Measurements from ENCODE around the gene ATAD3B.
"Not testable (repeated sequence)": the region's sequence is repeated elsewhere in the genome, so short reads cannot be mapped to it uniquely, and the experiment has no call there.

DNA sequence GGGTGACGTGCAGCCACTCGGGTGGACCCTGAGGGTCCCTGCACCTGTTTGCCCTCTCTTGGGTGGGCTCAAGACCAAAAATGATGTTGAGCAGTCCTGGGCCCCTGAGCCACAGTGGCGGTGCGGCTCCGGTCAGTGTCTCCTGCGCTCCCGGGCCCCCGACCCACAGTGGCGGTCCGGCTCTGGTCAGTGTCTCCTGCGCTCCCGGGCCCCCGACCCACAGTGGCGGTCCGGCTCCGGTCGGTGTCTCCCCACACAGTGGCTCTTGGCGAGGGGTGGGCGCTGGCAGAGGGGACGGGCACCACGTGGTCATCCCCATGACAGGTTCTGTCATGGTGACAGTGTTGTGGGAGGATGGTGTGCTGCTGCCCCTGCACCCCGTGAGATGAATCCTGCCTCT lies 22.7 kb downstream of the ATAD3B start:
- TF ChIP-seq CTCF (IDR thresholded peaks at IDR 0.05; ENCODE audit: low read depth, low read length); POLR2A (IDR thresholded peaks at IDR 0.05; ENCODE audit: extremely low read depth, insufficient read length); MYC (IDR thresholded peaks at IDR 0.05; ENCODE audit: low read depth, low read length): not testable (repeated sequence)
- TF ChIP-seq, protein P1, sequence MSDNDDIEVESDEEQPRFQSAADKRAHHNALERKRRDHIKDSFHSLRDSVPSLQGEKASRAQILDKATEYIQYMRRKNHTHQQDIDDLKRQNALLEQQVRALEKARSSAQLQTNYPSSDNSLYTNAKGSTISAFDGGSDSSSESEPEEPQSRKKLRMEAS (IDR thresholded peaks at IDR 0.05; ENCODE audit: low read depth, low read length), result not testable (repeated sequence)

Data from NB4 (cell line).